NCI-H2171 (cell line): Measurements from ENCODE around the gene TAF15.

ENCODE experiments used
- DNase-seq: peaks from one replicate; lab custom pipeline; 2025; lab: John Stamatoyannopoulos, UW

The TAF15 gene

GRCh38 chr17:35872196-35872980, 63.1 kb downstream of the TAF15 start:
- no peak for DNase-seq

DNA sequence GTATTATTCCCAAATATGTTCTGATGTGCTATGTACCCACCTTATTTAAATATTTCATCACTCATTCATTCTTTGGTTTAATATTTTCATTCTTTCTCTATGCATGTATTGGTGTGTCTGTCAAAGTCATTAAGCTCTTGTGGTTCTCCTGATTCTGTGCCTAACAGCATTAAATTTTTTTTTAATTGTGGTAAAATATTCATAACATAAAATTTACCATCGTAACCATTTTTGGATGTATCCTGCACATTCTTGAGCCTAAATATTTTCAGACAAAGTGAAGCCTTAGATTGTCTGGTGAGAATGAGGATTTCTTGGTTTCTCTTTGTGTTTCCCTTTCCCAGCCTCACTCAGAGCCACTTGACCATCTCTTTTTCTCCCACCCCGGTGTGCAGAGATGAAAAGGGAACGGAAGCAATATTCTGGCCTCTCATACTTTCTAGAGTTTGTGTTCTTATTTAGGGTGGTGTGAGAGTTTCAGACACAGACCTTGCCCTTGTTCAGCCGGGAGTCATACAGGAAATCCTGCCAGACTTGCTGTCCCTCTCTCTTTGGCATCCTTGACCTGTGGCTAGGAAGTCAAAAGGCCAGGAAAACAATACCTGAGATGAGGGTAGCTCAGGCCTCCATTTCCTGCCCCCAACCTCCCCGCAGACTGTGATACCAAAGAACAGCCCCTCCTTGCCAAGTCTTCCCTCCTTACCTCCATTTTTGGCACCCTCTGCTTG, 66.0 kb downstream of the TAF15 start:
- DNase-seq = no peak

GRCh38 chr17:35875800-35876139, 66.5 kb downstream of the TAF15 start:
- no peak for DNase-seq

DNA sequence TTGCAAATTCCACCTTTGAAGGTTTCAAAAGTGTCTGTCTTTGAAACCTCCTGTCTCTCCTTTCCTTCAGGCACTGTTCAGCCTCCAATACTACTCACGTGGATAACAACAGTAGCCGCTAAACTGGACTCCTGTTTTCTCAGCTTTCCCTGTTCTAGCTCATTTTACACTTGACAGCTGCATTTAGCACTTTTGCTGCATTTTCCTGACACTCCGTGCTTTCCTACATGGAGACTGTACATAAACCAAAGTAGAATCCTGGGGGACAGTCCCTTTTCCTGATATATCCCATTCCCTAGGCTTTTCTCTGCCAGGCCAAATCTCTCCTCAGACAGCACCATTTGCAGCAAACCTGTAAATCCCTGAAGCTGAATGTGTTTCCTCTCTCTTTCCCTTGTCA, 67.2 kb downstream of the TAF15 start:
- no peak for DNase-seq

DNA sequence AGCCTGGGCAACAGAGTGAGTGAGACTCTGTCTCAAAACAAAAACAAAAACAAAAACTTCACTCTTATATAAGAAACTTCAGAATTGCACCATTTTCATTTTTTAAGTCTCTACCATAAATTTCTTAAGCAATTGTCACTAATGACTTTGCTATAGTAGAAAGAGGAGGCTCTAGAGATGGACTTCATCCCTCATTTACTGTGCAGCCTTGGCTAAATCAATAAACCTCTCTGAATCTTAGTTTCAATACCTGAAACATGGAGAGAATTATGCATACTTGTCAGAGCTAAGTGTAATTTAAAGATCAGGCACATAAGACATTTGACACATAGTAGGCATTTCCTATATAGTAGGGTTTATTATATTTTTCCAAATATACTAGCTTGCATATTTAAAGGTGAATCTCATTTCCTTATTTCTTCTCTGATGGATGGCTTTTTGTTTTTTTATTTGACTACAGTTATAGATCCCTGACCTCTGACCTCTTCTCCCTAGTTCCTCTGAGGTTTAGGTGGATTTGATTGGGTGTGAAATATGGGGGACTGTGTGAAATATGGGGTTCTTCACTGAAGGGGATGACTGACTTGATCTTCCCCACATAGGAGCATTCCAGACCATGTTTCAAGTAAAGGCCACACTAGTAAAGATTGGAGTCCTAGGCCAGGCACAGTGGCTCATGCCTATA, 68.2 kb downstream of the TAF15 start:
- DNase-seq = no peak

- DNase-seq = no peak
These were observed 69.1 kb downstream of the TAF15 start for GRCh38 chr17:35878361-35878760.

DNA sequence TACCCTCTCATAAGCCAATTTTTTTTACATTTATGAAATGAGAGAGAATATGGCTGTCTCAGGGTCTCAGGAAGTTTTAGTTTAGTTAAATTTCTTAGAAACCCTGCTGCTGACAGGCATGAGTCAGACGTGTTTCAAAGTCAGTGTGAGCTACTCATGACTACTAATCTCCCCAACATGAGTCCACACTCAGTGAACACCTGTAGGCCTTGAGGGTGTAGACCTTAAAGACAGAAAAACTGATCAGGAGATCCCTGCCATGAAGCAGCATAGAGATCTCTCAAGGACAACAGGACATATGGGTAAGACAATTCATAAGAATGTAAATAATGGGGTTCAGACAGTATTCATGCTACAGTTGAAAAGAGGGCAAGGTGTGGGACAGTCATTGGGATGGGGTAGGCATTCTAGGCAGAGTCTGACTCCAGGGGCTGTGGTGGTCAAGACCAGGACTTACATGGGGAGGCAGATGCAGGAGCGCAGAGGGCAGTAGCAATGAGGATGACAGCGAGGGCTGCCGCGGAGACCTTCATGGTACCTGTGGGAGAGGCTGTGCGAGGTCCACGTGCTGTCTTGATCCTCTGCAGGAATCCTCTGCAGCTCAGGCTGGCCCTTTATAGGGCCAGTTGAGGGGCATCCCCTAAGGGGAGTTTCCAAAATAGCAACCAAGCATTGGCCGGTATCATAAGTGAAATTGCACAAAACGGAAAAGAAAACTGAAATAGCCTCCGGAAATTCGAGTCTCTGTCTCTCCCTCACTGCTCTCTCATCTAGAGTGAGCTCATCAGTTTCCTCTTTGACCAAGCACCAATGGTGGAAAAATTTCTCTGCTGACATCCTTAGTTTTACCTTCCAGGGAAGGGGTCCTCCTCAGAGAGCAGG, 70.7 kb downstream of the TAF15 start, which contains the start of gene CCL5:
CCL5 (minus strand) TSS at position 588 of the 882 bp plus-strand sequence.
- DNase-seq = no peak

- DNase-seq = no peak
These were observed 80.0 kb downstream of the TAF15 start for GRCh38 chr17:35889241-35889640.

- peak; percentile 90 for DNase-seq
These were observed 80.8 kb downstream of the TAF15 start for GRCh38 chr17:35889818-35890773.

DNA sequence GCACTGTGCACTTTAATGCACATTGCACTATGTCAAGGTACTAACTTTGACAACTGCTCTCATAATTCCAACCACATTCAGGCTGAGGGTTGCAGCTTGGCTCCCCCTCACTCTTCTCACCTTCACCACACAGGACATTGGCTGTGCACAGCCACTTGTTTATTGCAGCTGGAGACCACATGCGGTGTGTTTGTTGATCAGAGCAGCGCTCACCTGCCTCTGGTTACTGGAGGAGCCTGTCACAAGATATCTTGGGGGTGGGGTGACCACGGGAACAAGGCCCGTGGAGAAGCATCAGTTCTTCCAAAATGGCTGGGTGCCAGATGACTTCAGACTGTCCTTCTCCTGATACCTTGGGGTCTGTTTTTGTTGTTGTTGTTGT, 81.5 kb downstream of the TAF15 start:
- DNase-seq = peak; percentile 26

- no peak for DNase-seq
These were observed 82.0 kb downstream of the TAF15 start for GRCh38 chr17:35891269-35891668.

DNA sequence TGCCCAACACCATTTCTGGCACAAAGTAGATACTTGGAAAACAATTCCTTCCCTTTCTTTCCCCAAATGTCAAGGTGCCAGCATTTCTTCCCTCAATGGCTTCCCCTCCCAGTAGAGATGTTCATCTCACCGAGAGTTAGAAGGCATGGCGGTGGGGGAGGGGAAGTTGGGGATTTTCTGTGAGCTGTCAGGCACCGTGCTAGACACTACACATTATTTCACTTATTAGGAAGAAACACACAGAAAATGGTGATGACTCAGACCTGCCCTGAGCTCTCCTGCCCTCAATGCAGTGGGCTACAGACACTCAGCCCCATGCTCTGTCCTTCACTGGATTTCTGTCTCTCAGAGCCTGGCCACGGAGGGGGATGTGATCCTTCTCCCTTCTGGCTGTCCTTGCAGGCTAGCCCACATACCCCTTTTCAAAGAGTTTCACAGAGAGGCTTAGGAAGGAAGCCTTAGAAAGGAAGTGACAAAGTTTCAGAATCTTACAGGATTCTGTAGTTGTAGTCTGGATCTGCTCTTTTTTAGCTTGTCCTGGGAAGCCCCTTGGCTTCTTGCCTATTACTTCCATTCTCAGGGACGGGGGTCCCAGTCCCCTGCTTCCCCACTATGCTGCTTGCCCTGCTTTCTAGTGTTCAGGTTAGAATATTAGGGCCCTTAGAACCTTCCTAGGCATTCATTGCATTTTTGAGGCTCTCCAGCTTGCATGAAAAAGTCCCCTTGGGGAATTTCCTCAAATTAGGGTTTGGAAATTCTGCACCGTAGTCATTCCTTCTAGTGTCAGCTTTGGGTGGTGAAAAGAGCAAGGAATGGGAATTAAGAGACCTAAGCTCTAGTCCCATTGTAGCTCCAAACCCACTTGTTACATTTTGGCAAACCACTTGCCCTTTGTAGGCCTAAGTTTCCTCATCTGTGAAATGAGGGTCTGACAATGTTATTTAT, 83.1 kb downstream of the TAF15 start:
- DNase-seq = no peak

GRCh38 chr17:35893751-35894150, 84.5 kb downstream of the TAF15 start:
- no peak for DNase-seq

DNA sequence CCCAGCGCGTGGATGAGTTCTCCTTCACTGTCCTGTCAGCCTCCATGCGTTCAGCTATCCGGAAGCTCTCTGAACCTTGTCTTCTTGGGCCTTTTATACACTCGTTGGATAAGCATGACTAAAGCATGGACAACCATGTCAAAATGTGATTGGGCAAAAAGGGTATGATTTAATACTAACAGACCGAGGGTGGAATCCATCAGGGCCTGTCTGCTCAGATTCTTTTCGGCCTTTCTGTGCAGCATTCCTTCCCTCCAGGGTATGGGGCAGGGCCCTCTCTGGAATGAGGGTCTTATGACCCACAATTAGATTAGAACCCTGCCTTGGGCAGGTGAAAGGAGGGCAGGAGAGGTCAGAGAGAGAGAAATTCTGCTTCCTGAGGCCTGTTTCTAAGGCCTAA, 84.9 kb downstream of the TAF15 start:
- no peak for DNase-seq

DNA sequence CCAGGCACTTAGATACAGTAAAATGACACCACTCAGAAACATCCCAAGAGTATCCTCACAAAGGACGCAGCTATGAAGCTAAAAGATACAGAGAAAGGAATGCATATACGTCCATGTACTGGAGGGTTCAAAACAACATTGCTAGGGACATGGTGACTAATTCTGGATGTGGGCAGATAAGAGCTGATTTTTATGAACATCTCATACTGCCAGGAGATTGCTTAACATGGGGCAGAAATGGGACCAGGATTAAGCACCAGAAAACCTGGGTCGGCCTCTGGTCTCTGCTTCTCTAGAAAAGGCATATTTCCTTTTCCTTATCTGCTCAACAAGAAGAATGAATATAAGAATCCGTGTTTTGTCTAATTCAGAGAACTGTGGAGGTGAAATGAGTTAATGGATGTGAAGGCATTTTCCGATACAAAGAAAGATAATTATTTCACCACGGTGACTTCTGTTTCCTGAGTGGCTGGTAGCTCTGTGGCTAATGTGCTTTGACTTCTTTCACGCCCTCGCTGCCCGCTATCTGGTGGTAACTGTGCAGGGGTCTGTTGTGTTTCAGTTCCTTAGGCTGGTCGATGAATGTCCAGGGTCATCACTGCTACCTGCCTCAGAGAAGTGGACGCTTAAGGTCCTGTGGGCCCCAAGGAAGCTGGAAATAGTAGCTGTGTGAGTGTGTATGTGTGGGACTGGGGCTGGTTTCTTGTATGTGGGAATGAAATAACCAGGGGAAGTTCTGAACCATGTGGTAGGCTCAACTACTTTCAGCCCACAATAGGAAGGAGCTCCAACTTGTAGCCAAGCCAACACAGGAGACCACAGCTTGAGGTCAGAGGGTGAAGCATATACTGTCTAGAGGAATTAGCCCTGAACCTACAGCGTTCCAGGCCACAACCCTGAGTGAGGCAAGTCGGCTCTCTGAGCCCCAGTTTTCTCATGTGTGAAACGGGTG, 86.6 kb downstream of the TAF15 start:
- DNase-seq = no peak
